Measurements from ENCODE around the gene SOS2. TPM values are rescaled to one million over a fixed set of nuclear protein-coding genes. Genes with fewer than 3 reads are reported as not detected.

Gene SOS2
- total and polyA plus RNA-seq, 2 donors (not counting 1 experiment from before 2014, with no cell fraction given) = 16.1 to 23.8 TPM

DNA sequence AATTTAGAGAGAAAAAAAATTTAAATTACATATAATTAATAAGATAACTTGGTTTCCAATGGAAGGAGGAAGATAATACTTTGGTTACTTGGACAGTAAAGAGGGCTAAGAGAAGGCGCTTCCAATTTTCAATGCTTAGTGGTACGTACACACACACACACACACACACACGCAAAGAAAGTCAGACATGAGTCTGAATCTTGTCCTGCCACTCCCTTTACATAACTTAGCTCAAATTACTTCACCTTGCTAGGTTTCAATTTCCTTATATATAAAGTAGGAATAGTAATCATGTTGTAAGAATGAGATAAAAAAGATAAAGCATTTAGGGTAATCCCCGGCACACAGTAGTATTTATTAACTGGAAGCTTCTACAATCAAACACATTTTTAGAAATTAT lies 75.3 kb downstream of the SOS2 start:
- no peak overlapping the region for H3K9ac ChIP-seq (ENCODE audit: insufficient read depth, low read length)
- TF ChIP-seq, protein P1, sequence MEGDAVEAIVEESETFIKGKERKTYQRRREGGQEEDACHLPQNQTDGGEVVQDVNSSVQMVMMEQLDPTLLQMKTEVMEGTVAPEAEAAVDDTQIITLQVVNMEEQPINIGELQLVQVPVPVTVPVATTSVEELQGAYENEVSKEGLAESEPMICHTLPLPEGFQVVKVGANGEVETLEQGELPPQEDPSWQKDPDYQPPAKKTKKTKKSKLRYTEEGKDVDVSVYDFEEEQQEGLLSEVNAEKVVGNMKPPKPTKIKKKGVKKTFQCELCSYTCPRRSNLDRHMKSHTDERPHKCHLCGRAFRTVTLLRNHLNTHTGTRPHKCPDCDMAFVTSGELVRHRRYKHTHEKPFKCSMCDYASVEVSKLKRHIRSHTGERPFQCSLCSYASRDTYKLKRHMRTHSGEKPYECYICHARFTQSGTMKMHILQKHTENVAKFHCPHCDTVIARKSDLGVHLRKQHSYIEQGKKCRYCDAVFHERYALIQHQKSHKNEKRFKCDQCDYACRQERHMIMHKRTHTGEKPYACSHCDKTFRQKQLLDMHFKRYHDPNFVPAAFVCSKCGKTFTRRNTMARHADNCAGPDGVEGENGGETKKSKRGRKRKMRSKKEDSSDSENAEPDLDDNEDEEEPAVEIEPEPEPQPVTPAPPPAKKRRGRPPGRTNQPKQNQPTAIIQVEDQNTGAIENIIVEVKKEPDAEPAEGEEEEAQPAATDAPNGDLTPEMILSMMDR (conservative IDR thresholded peaks at IDR 0.05 in 1 of 2, IDR thresholded peaks at IDR 0.05 in 1 of 2; ENCODE audit: low read depth in 1 of 2, low read length in 2 of 2) = no peak
- no peak for TF ChIP-seq EZH2 (IDR thresholded peaks at IDR 0.05; ENCODE audit: low read length, missing control alignments)
- DNase-seq (ENCODE audit: low read depth in 2 of 2) = no peak
- H3K9me3 ChIP-seq (ENCODE audit: control insufficient read depth, insufficient read depth, low read depth, low read length) = no peaks in the 10 kb centered on the region
- no peaks in the 10 kb centered on the region for H3K79me2 ChIP-seq (ENCODE audit: control insufficient read depth, insufficient read depth, low read length)
- no peak overlapping the region for H2AFZ ChIP-seq (ENCODE audit: low read length)
- no peaks in the 10 kb centered on the region for H4K20me1 ChIP-seq (ENCODE audit: control insufficient read depth, extremely low read depth, insufficient read depth, low read length)
- no peak overlapping the region for H3K4me2 ChIP-seq (ENCODE audit: extremely low read depth, insufficient read depth, low read length)
- H3K4me1 ChIP-seq (ENCODE audit: control insufficient read depth, extremely low read depth, insufficient read depth, low read length) = no peaks in the 10 kb centered on the region
- no peaks in the 10 kb centered on the region for H3K27me3 ChIP-seq (ENCODE audit: control insufficient read depth, insufficient read depth, low read length)
- H3K4me3 ChIP-seq (replicated peaks in 1 of 4; ENCODE audit: control extremely low read depth in 1 of 4, insufficient read depth in 1 of 4, low read depth in 3 of 4, low read length in 4 of 4) = no peak overlapping the region
- H3K27ac ChIP-seq (ENCODE audit: insufficient read depth, low read length) = no peak overlapping the region
- H3K36me3 ChIP-seq (ENCODE audit: control insufficient read depth, insufficient read depth, low read length) = no peaks in the 10 kb centered on the region

DNA sequence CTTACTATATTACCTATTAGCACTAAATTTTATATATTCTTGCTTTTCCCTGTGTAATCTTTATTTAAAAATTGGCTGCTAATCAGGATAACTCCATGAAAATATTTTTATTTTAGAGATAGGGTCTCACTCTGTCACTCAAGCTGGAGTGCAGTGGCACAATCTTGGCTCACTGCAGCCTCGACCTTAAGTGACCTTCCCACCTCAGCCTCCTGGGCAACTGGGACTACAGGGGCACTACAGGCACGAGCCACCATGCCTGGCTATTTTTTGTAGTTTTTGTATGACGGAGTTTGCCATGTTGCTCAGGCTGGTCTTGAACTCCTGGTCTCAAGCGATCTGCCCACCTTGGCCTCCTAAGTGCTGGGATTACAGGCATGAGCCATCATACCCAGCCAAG lies 82.6 kb downstream of the SOS2 start:
- Histone ChIP-seq H3K36me3 (ENCODE audit: control insufficient read depth, insufficient read depth, low read length) (peaks cover 2% of the 10 kb centered on the region), H4K20me1 (ENCODE audit: control insufficient read depth, extremely low read depth, insufficient read depth, low read length) (no peaks in the 10 kb centered on the region), H3K27ac (ENCODE audit: insufficient read depth, low read length) (no peak overlapping the region), H3K4me3 (replicated peaks in 1 of 4; ENCODE audit: control extremely low read depth in 1 of 4, insufficient read depth in 1 of 4, low read depth in 3 of 4, low read length in 4 of 4) (no peak overlapping the region), H2AFZ (ENCODE audit: low read length) (no peak overlapping the region), H3K79me2 (ENCODE audit: control insufficient read depth, insufficient read depth, low read length) (no peaks in the 10 kb centered on the region), H3K9ac (ENCODE audit: insufficient read depth, low read length) (no peak overlapping the region), H3K4me2 (ENCODE audit: extremely low read depth, insufficient read depth, low read length) (no peak overlapping the region), H3K9me3 (ENCODE audit: control insufficient read depth, insufficient read depth, low read depth, low read length) (no peaks in the 10 kb centered on the region), H3K4me1 (ENCODE audit: control insufficient read depth, extremely low read depth, insufficient read depth, low read length) (peaks cover 2% of the 10 kb centered on the region), H3K27me3 (ENCODE audit: control insufficient read depth, insufficient read depth, low read length) (no peaks in the 10 kb centered on the region)
- TF ChIP-seq EZH2 (IDR thresholded peaks at IDR 0.05; ENCODE audit: low read length, missing control alignments) = no peak
- TF ChIP-seq, protein P1 (conservative IDR thresholded peaks at IDR 0.05 in 1 of 2, IDR thresholded peaks at IDR 0.05 in 1 of 2; ENCODE audit: low read depth in 1 of 2, low read length in 2 of 2) = no peak
- no peak for DNase-seq (ENCODE audit: low read depth in 2 of 2)

DNA sequence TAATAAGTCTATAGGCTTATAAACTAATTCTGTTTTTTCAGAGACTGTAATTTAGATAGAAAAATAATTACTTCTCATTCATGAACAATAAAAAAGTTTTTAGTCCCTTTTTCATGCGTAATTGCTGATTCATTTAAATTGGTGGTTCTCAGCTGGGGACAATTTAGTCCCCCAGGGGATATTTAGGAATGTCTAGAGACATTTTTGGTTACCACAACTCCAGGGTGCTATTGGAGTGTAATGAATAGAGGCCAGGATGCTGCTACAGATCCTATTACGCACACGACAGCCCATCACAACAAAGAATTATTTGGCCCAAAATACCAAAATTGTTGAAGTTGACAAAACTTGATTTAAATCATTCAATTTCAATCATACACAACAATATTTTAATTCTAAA lies 92.2 kb downstream of the SOS2 start:
- Histone ChIP-seq H3K4me1 (ENCODE audit: control insufficient read depth, extremely low read depth, insufficient read depth, low read length) (no peaks in the 10 kb centered on the region), H3K9me3 (ENCODE audit: control insufficient read depth, insufficient read depth, low read depth, low read length) (no peaks in the 10 kb centered on the region), H4K20me1 (ENCODE audit: control insufficient read depth, extremely low read depth, insufficient read depth, low read length) (no peaks in the 10 kb centered on the region), H2AFZ (ENCODE audit: low read length) (no peak overlapping the region), H3K36me3 (ENCODE audit: control insufficient read depth, insufficient read depth, low read length) (no peaks in the 10 kb centered on the region), H3K27ac (ENCODE audit: insufficient read depth, low read length) (no peak overlapping the region), H3K4me2 (ENCODE audit: extremely low read depth, insufficient read depth, low read length) (no peak overlapping the region), H3K4me3 (replicated peaks in 1 of 4; ENCODE audit: control extremely low read depth in 1 of 4, insufficient read depth in 1 of 4, low read depth in 3 of 4, low read length in 4 of 4) (no peak overlapping the region), H3K9ac (ENCODE audit: insufficient read depth, low read length) (no peak overlapping the region), H3K27me3 (ENCODE audit: control insufficient read depth, insufficient read depth, low read length) (no peaks in the 10 kb centered on the region), H3K79me2 (ENCODE audit: control insufficient read depth, insufficient read depth, low read length) (no peaks in the 10 kb centered on the region)
- peak in 1 of 2 donors; percentile 32 for DNase-seq (ENCODE audit: low read depth in 2 of 2)
- TF ChIP-seq, protein P1 (conservative IDR thresholded peaks at IDR 0.05 in 1 of 2, IDR thresholded peaks at IDR 0.05 in 1 of 2; ENCODE audit: low read depth in 1 of 2, low read length in 2 of 2) = no peak
- TF ChIP-seq EZH2 (IDR thresholded peaks at IDR 0.05; ENCODE audit: low read length, missing control alignments) = no peak
